VCaP (cell line): ENCODE data around the gene VIP.
A peak's percentile ranks its signal among the peaks of the same experiment; 100 is the strongest.

ENCODE experiments used
- H3K27ac ChIP-seq: fragments of 450-650 bp; 2 replicates; pipeline ENCODE4 v1.5.1; 2017
- TF ChIP-seq, protein P1 (sequence below): fragments of 450-650 bp; conservative IDR thresholded peaks from 2 replicates; pipeline ENCODE4 v1.5.1; 2017; ENCODE audit warnings: mild to moderate bottlenecking, moderate library complexity

The VIP gene

GRCh38 chr6:152748843-152749242 lies 1.8 kb upstream of the VIP start:
- TF ChIP-seq, protein P1, sequence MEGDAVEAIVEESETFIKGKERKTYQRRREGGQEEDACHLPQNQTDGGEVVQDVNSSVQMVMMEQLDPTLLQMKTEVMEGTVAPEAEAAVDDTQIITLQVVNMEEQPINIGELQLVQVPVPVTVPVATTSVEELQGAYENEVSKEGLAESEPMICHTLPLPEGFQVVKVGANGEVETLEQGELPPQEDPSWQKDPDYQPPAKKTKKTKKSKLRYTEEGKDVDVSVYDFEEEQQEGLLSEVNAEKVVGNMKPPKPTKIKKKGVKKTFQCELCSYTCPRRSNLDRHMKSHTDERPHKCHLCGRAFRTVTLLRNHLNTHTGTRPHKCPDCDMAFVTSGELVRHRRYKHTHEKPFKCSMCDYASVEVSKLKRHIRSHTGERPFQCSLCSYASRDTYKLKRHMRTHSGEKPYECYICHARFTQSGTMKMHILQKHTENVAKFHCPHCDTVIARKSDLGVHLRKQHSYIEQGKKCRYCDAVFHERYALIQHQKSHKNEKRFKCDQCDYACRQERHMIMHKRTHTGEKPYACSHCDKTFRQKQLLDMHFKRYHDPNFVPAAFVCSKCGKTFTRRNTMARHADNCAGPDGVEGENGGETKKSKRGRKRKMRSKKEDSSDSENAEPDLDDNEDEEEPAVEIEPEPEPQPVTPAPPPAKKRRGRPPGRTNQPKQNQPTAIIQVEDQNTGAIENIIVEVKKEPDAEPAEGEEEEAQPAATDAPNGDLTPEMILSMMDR, result peak; percentile 65
- H3K27ac ChIP-seq, result no peak overlapping the region

DNA sequence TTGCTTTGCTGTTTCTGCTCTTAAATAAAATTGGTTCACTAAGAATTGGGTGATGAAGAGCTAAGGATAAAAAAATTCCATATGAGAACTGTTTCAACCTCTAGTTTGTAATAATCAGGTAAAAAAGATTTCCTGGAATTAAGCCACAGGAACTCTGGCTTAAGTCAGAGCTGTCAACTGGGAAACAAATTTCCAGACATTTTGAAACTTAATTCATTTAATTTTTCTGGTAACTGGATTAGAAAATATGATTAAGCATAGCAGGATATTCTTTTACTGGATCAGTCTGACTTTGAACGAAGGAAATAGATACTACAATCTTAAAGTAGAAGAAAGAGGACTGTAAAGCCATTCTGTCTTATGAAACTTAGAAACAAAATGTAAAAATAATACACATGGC lies 1.3 kb upstream of the VIP start:
- TF ChIP-seq, protein P1, result no peak
- H3K27ac ChIP-seq, result no peak overlapping the region

GRCh38 chr6:152765331-152765730 lies 14.7 kb downstream of the VIP start:
- H3K27ac ChIP-seq, result no peak overlapping the region

GRCh38 chr6:152769159-152769558 lies 18.6 kb downstream of the VIP start:
- TF ChIP-seq, protein P1, result no peak
- no peak overlapping the region for H3K27ac ChIP-seq

More at GRCh38 chr6:152765331-152765730, 14.7 kb downstream of the VIP start:
- TF ChIP-seq, protein P1, result no peak

DNA sequence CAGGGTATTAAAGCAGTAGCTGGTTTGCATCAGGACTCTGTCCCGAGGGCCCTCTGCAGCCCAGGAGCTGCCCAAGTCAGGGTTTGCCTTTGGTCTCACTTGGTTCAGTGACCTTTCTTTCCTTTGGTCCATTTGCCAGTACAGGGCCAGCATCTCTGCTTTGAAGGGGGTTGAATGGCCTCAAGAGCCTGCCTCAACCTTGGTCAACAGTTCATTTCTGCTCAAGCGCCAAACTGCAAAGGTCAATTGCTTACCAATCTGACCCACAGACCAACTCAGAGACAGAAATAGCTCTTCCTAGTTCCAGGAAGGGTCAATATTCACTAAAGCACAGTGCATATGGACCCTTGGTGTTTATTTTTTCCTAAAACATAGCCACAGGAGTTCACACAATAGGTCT lies 19.4 kb downstream of the VIP start:
- TF ChIP-seq, protein P1, result no peak
- no peak overlapping the region for H3K27ac ChIP-seq

GRCh38 chr6:152771061-152771687 lies 20.6 kb downstream of the VIP start:
- no peak overlapping the region for H3K27ac ChIP-seq
- TF ChIP-seq, protein P1, result no peak

DNA sequence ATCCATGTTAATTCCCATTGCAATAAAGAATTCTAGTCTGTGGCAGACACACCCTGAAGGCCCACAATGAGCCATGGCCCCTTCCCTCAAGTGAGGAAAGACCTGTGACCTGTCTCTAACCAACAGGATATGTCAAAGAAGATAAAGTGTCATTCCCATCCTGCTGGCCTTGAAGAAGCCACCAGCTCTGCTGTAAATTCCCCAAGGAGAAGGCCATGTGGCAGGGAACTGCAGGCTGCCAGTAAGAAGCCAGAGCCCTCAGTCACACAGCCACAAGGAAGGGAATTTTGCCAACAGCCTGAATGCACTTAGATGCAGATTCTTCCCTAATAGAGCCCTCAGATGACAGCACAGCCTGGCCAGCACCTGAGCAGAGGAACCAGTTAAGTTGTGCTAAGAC lies 24.8 kb downstream of the VIP start:
- no peak overlapping the region for H3K27ac ChIP-seq
- TF ChIP-seq, protein P1, result no peak
